Central memory CD8-positive, alpha-beta T cell (primary cell): ENCODE measurements around the gene SEC16B.

Experiments used
- ATAC-seq: fragments of 150-1000 bp; cut with Tn5 transposase; replicated peaks from 2 replicates; pipeline ENCODE4 v1.10.0; 2022; ENCODE audit warnings: mild to moderate bottlenecking, moderate FRiP score, moderate number of reproducible peaks; ENCODE audit not compliant: poor library complexity, severe bottlenecking; ENCODE audit errors: extremely low read depth
- DNase-seq, 2 donors: peaks; one replicate each; pipeline ENCODE4 v3.0.0; 2021; ENCODE audit warnings: low spot score in 2 of 2
- H3K27ac Mint-ChIP-seq: one replicate; pipeline ENCODE4 v1.8.0; 2022; ENCODE audit warnings: low read depth, mild to moderate bottlenecking, moderate library complexity, mixed read lengths
- H3K27me3 Mint-ChIP-seq: one replicate; pipeline ENCODE4 v1.8.0; 2022; ENCODE audit warnings: mixed read lengths
- H3K36me3 Mint-ChIP-seq: one replicate; pipeline ENCODE4 v1.8.0; 2022; ENCODE audit warnings: mild to moderate bottlenecking, moderate library complexity, mixed read lengths; ENCODE audit not compliant: insufficient read depth
- H3K4me1 Mint-ChIP-seq: one replicate; pipeline ENCODE4 v1.8.0; 2022; ENCODE audit warnings: mixed read lengths
- H3K4me3 Mint-ChIP-seq: one replicate; pipeline ENCODE4 v1.8.0; 2022; ENCODE audit warnings: mild to moderate bottlenecking, moderate library complexity, mixed read lengths
- H3K9me3 Mint-ChIP-seq: one replicate; pipeline ENCODE4 v1.8.0; 2022; ENCODE audit warnings: mixed read lengths

SEC16B gene

DNA sequence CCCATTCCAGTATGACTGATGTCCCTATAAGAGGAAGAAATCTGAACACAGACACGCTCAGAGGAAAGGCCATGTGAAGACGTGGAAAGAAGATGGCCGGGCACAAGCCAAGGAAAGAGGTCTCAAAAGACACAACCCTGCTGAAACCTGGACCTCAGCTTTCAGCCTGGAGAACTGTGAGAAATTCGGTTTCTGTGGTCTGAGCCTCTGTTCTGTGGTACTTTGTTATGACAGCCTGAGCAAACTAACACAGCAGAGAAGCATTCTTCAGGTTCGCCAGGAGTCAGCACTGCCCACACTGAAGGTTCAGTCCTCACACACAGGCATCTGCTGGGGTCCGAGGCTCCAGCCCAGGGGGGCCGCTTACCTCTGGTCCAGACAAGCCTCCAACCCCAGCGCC, 37.7 kb downstream of the SEC16B start:
- ATAC-seq (no peak), DNase-seq (no peak)
- no peaks in the 10 kb centered on the region for H3K36me3 Mint-ChIP-seq
- peaks cover 10% of the 10 kb centered on the region for H3K9me3 Mint-ChIP-seq
- no peak overlapping the region for H3K27ac Mint-ChIP-seq
- H3K4me1 Mint-ChIP-seq = no peaks in the 10 kb centered on the region
- H3K4me3 Mint-ChIP-seq = no peak overlapping the region
- no peaks in the 10 kb centered on the region for H3K27me3 Mint-ChIP-seq

- Mint-ChIP-seq H3K4me3 (no peak overlapping the region), H3K9me3 (peaks cover 10% of the 10 kb centered on the region), H3K4me1 (no peaks in the 10 kb centered on the region), H3K27ac (no peak overlapping the region), H3K36me3 (no peaks in the 10 kb centered on the region), H3K27me3 (no peaks in the 10 kb centered on the region)
- ATAC-seq = no peak
- DNase-seq = no peak
Observed at GRCh38 chr1:177928952-177929351, 40.9 kb downstream of the SEC16B start.

GRCh38 chr1:177928194-177928593, 41.7 kb downstream of the SEC16B start:
- Mint-ChIP-seq H3K27ac (no peak overlapping the region), H3K27me3 (no peaks in the 10 kb centered on the region), H3K4me1 (no peaks in the 10 kb centered on the region), H3K4me3 (no peak overlapping the region), H3K9me3 (peaks cover 10% of the 10 kb centered on the region), H3K36me3 (no peaks in the 10 kb centered on the region)
- no peak for DNase-seq
- ATAC-seq = no peak

DNA sequence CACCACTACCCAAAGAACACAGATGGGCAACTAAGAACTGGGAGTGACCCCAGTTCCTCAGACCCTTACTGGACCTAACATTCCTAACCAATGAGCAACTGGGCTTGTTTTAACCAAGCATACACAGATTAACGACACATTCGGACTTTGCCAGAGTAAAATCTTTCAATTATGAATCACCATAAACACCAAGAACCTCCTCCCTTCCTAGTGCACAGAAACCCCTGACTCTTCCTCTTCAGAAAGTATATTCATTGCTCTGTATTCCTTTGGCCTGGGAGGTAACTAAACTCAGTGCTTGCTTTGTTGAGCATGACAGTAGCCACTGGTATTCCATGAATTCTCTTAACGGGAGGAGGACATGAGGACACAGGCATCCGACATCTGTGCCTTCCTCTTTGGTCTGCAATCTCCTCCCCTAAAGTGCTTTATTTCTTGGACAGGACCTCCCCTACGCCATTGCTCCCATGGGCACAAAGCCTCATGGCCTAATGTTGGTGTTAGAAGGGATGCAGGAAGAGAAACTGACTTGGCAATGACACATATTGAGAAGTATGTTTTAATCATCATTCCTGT, 42.7 kb downstream of the SEC16B start:
- DNase-seq = no peak
- H3K4me1 Mint-ChIP-seq = no peaks in the 10 kb centered on the region
- H3K27ac Mint-ChIP-seq = no peak overlapping the region
- H3K4me3 Mint-ChIP-seq = no peak overlapping the region
- H3K27me3 Mint-ChIP-seq = no peaks in the 10 kb centered on the region
- no peaks in the 10 kb centered on the region for H3K36me3 Mint-ChIP-seq
- peaks cover 4% of the 10 kb centered on the region for H3K9me3 Mint-ChIP-seq
- ATAC-seq = no peak

GRCh38 chr1:177926201-177926600, 43.7 kb downstream of the SEC16B start:
- Mint-ChIP-seq H3K27me3 (no peaks in the 10 kb centered on the region), H3K27ac (no peak overlapping the region), H3K4me3 (no peak overlapping the region), H3K36me3 (no peaks in the 10 kb centered on the region), H3K4me1 (no peaks in the 10 kb centered on the region), H3K9me3 (no peaks in the 10 kb centered on the region)
- DNase-seq (no peak), ATAC-seq (no peak)

GRCh38 chr1:177925006-177925405, 44.9 kb downstream of the SEC16B start:
- ATAC-seq (no peak), DNase-seq (no peak)
- Mint-ChIP-seq H3K4me1 (no peaks in the 10 kb centered on the region), H3K27me3 (no peaks in the 10 kb centered on the region), H3K36me3 (no peaks in the 10 kb centered on the region), H3K9me3 (no peaks in the 10 kb centered on the region), H3K4me3 (no peak overlapping the region), H3K27ac (no peak overlapping the region)

- Mint-ChIP-seq H3K9me3 (no peaks in the 10 kb centered on the region), H3K27ac (no peak overlapping the region), H3K36me3 (no peaks in the 10 kb centered on the region), H3K27me3 (no peaks in the 10 kb centered on the region), H3K4me3 (no peak overlapping the region), H3K4me1 (no peaks in the 10 kb centered on the region)
- DNase-seq (no peak), ATAC-seq (no peak)
Observed at GRCh38 chr1:177923441-177923840, 46.4 kb downstream of the SEC16B start.

- Mint-ChIP-seq H3K27ac (no peak overlapping the region), H3K27me3 (no peaks in the 10 kb centered on the region), H3K4me3 (no peak overlapping the region), H3K4me1 (no peaks in the 10 kb centered on the region), H3K36me3 (no peaks in the 10 kb centered on the region), H3K9me3 (no peaks in the 10 kb centered on the region)
- no peak for DNase-seq
- no peak for ATAC-seq
Observed at GRCh38 chr1:177922209-177922608, 47.6 kb downstream of the SEC16B start.

- DNase-seq = no peak
- Mint-ChIP-seq H3K27ac (no peak overlapping the region), H3K4me1 (no peaks in the 10 kb centered on the region), H3K9me3 (no peaks in the 10 kb centered on the region), H3K4me3 (no peak overlapping the region), H3K36me3 (no peaks in the 10 kb centered on the region), H3K27me3 (no peaks in the 10 kb centered on the region)
- ATAC-seq = no peak
Observed at GRCh38 chr1:177921590-177921989, 48.3 kb downstream of the SEC16B start.

DNA sequence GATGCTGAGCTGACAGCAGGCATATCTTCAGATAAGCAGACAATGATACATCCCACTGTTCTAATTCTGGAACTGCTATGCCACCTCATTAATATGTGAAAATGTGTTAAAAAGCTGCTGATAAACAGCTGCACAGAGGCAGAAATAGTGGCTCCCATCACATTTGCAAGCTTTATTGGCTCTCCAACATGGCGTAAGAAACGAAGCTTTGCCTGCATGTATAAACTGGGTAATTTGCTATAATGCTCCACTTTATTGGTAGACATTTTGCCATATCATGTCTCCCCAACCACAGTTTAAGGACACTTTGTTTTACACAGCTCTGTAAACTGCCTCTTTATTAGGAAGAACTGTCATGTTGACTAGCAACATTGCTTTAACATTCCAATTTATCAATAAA, 49.8 kb downstream of the SEC16B start:
- Mint-ChIP-seq H3K27ac (no peak overlapping the region), H3K36me3 (no peaks in the 10 kb centered on the region), H3K4me1 (no peaks in the 10 kb centered on the region), H3K27me3 (no peaks in the 10 kb centered on the region), H3K4me3 (no peak overlapping the region), H3K9me3 (no peaks in the 10 kb centered on the region)
- ATAC-seq (no peak), DNase-seq (no peak)

DNA sequence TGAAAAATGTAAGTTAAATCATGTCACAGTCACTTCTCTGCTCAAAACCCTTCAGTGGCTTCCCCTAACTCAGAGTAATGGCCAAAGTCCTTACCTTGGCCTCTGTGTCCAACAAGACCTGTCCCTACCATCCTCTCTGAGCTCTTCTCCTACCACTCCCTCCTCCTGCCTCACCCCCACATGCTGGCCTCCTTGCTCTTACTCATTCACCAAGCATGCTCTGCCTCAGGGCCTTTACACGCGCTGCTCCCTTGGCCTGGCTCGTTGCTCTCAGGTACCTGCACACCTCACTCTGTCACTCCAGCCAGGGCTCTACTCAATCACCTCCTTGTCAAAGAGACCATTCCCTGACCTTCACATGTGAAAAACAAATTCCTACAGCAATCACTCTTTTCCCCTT, 54.2 kb downstream of the SEC16B start:
- ATAC-seq = no peak
- Mint-ChIP-seq H3K4me1 (no peaks in the 10 kb centered on the region), H3K4me3 (no peak overlapping the region), H3K27ac (no peak overlapping the region), H3K9me3 (peaks cover 11% of the 10 kb centered on the region), H3K27me3 (no peaks in the 10 kb centered on the region), H3K36me3 (no peaks in the 10 kb centered on the region)
- DNase-seq = no peak

GRCh38 chr1:177914603-177915002, 55.3 kb downstream of the SEC16B start:
- Mint-ChIP-seq H3K36me3 (no peaks in the 10 kb centered on the region), H3K27me3 (no peaks in the 10 kb centered on the region), H3K4me3 (no peak overlapping the region), H3K4me1 (no peaks in the 10 kb centered on the region), H3K9me3 (peaks cover 17% of the 10 kb centered on the region), H3K27ac (no peak overlapping the region)
- ATAC-seq (no peak), DNase-seq (no peak)

- H3K27ac Mint-ChIP-seq = no peak overlapping the region
- H3K36me3 Mint-ChIP-seq = no peaks in the 10 kb centered on the region
- H3K9me3 Mint-ChIP-seq = peaks cover 18% of the 10 kb centered on the region
- ATAC-seq (no peak), DNase-seq (no peak)
- H3K4me3 Mint-ChIP-seq = no peak overlapping the region
- H3K4me1 Mint-ChIP-seq = no peaks in the 10 kb centered on the region
- no peaks in the 10 kb centered on the region for H3K27me3 Mint-ChIP-seq
Observed at GRCh38 chr1:177913762-177914540, 55.9 kb downstream of the SEC16B start.
